HFF-Myc (cell line): ENCODE data around the gene TRPV6.

Experiments used
- DNase-seq: peaks from one replicate; pipeline ENCODE4 v3.0.0-alpha.2; 2011; ENCODE audit warnings: low read depth; ENCODE audit errors: extremely low read depth
- H3K4me3 ChIP-seq: replicated peaks from 2 replicates; pipeline ENCODE4 v1.5.1; 2011; ENCODE audit warnings: low read depth, mild to moderate bottlenecking, control low read depth, low read length
- CTCF ChIP-seq: IDR thresholded peaks from 2 replicates; pipeline ENCODE4 v1.5.1; 2012; ENCODE audit warnings: mild to moderate bottlenecking, low read depth, low read length, control low read depth; ENCODE audit errors: missing control alignments

TRPV6 gene

GRCh38 chr7:142894112-142894984 is 8.8 kb upstream of the TRPV6 start:
- DNase-seq, result no peak
- no peak overlapping the region for H3K4me3 ChIP-seq
- TF ChIP-seq CTCF, result no peak

GRCh38 chr7:142892951-142893350 is 7.4 kb upstream of the TRPV6 start:
- DNase-seq, result no peak
- no peak overlapping the region for H3K4me3 ChIP-seq
- TF ChIP-seq CTCF, result no peak

- no peak for DNase-seq
- TF ChIP-seq CTCF, result no peak
- no peak overlapping the region for H3K4me3 ChIP-seq
Observed at GRCh38 chr7:142891490-142892082, 6.0 kb upstream of the TRPV6 start.

- no peak for DNase-seq
- no peak for TF ChIP-seq CTCF
Observed at GRCh38 chr7:142890874-142891485, 5.4 kb upstream of the TRPV6 start.

GRCh38 chr7:142889816-142890215 is 4.3 kb upstream of the TRPV6 start:
- no peak overlapping the region for H3K4me3 ChIP-seq
- no peak for DNase-seq
- no peak for TF ChIP-seq CTCF

More at GRCh38 chr7:142890874-142891485, 5.4 kb upstream of the TRPV6 start:
- H3K4me3 ChIP-seq, result no peak overlapping the region

- DNase-seq, result no peak
- no peak overlapping the region for H3K4me3 ChIP-seq
- no peak for TF ChIP-seq CTCF
Observed at GRCh38 chr7:142887282-142888015, 1.9 kb upstream of the TRPV6 start.
